Metanephros (tissue), 2 donors: ENCODE results near the gene METAP2. TPM values are rescaled to one million over a fixed set of nuclear protein-coding genes. Genes with fewer than 3 reads are reported as not detected.

Experiments used
- small RNA-seq: library from RNA; depleted of rRNA; stranded (forward); fragments of <200 nt; gene quantifications from one replicate; pipeline ENCODE3, GENCODE V24; 2014; ENCODE audit warnings: low replicate concordance
- total RNA-seq: library from RNA; depleted of rRNA; stranded (reverse); fragments of >200 nt; gene quantifications from one replicate; pipeline ENCODE4 v1.2.3, GENCODE V29; 2014

Gene METAP2
- total RNA-seq = 40.2 TPM

DNA sequence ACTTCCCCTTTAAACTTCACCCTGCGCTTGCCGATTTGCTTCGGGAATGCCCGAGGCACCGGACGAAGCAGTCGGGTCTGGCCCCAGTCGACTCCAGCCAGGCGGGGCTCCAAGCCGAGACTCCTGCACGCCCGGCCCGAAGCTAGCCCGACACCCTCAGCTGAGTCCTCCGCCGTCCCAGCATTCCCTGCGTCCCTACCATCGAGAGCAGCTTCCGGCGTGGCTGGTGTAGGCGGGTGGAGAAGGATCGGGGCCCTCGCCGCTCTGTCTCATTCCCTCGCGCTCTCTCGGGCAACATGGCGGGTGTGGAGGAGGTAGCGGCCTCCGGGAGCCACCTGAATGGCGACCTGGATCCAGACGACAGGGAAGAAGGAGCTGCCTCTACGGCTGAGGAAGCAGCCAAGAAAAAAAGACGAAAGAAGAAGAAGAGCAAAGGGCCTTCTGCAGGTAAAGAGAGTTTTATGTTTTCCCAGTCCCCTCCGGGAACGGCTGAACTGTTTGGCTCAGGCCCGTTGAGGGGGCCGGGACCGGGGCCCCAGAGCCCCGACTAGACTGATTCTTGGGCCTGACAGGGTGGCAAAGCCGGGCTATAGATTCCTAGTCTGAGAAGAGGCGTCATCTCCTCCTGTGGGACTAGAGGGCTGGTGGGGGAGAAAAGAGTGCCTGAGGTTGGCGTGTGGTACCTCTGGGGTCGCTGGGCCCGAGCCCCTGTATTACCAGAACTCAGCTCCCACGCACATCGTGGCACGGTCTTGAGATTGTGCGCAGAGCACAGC is at the start of gene METAP2:
Gene METAP2 (plus strand): TSS at position 269 of the 776 bp plus-strand sequence. CDS start 28 bp downstream, at position 297.

DNA sequence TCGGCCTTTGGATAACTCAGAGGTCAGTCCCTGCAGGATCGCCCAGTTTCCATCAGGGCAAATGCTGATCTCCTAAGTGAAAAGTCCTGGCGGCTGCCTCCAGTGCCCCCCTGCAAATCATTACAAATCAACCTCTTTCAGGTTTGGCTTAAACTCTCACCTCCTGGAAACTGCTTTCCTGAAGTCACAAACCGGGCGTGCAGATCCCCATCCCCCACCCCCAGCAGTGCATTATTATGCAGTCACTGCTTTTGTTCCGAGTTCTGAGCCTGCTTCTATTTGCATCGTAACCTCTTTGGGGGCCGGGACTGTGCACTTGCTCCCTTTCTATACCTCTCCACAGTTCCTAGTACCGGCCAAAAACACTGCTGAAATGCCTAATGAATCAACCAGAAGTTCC is 77.4 kb downstream of the METAP2 start, which contains the start of gene USP44:
Gene USP44 (minus strand): TSS at position 172 of the 400 bp plus-strand sequence. CDS start 17,220 bp downstream, outside the sequence.

Small RNA genes within 50 kb of the gene (small RNA-seq; reads per million reads assigned to genes)
- not detected for gene RNU6-735P

Other genes with a start within 250 kb of the METAP2 start
- gene USP44, start 77.3 kb downstream of the METAP2 start, total RNA-seq = 2.3 TPM